H1 (cell line): Measurements from ENCODE around the gene GAS2. TPM values are rescaled to one million over a fixed set of nuclear protein-coding genes. Genes with fewer than 3 reads are reported as not detected.

Experiments
- ASH2L ChIP-seq: fragments of 200-600, 300-600 bp; sonication (generic); IDR thresholded peaks from one replicate; pipeline ENCODE4 v1.7.1; 2017; ENCODE audit warnings: low read length
- CHD1 ChIP-seq: IDR thresholded peaks from 2 replicates; pipeline ENCODE4 v1.6.1; 2012; ENCODE audit warnings: low read depth, low read length, improper control_type of control experiment
- HDAC2 ChIP-seq, 2 experiments: fragments of 300-600 bp in 1 of 2; sonication (generic) in 1 of 2; IDR thresholded peaks; 2 replicates each; pipeline ENCODE4 v1.6.1; 2011 to 2012; ENCODE audit warnings: low read depth in 2 of 2, low read length in 2 of 2, mild to moderate bottlenecking in 2 of 2, moderate library complexity in 2 of 2, borderline replicate concordance in 1 of 2, inconsistent platforms in 1 of 2
- NRF1 ChIP-seq: IDR thresholded peaks from 2 replicates; pipeline ENCODE4 v1.6.1; 2011; ENCODE audit warnings: mild to moderate bottlenecking, low read depth, low read length, improper control_type of control experiment
- POLR2A ChIP-seq, 2 experiments: IDR thresholded peaks; 1 replicate in 1 of 2; 2 replicates in 1 of 2; pipeline ENCODE4 v1.6.1; 2011; ENCODE audit warnings: low read depth in 2 of 2, low read length in 2 of 2, mild to moderate bottlenecking in 2 of 2; ENCODE audit errors: control extremely low read depth in 1 of 2
- TAF1 ChIP-seq: IDR thresholded peaks from 2 replicates; pipeline ENCODE4 v1.6.1; 2011; ENCODE audit warnings: mild to moderate bottlenecking, low read depth, low read length
- polyA plus RNA-seq, 7 experiments: library from polyadenylated mRNA; depleted of rRNA in 3 of 7; stranded (reverse) in 5 of 7; unstranded in 2 of 7; fragments of >200 nt in 5 of 7; fragments of 200-250 nt in 2 of 7; gene quantifications; 1 replicate in 5 of 7; 2 replicates in 1 of 7; 4 replicates in 1 of 7; pipeline versions ENCODE4 v1.2.1 to v1.2.3, GENCODE V29; 2011 to 2013; ENCODE audit warnings: missing spikeins in 2 of 7, mixed read lengths in 2 of 7
- total RNA-seq: library from RNA; stranded (reverse); fragmentation: NEBNext Ultra II Directional; extraction: Animal tissue kit (Norgen Biotek cat#: 25700); gene quantifications from 2 replicates; pipeline ENCODE4 v1.2.1, GENCODE V29; 2021
- TF ChIP-seq, protein P1 (sequence below): fragments of 300-600 bp; sonication (generic); IDR thresholded peaks from 2 replicates; pipeline ENCODE4 v1.7.1; 2012; ENCODE audit warnings: low read length, moderate library complexity, mild to moderate bottlenecking, inconsistent platforms; ENCODE audit not compliant: insufficient replicate concordance
- TF ChIP-seq, protein P2 (sequence below), 3 experiments: IDR thresholded peaks; 1 replicate in 2 of 3; 2 replicates in 1 of 3; pipeline versions ENCODE4 v1.5.1 to v1.6.1; 2011; ENCODE audit warnings: low read length in 3 of 3, mild to moderate bottlenecking in 3 of 3, inconsistent platforms in 2 of 3, low read depth in 1 of 3, moderate library complexity in 1 of 3; ENCODE audit not compliant: insufficient read depth in 1 of 3; ENCODE audit errors: control extremely low read depth in 1 of 3
- TF ChIP-seq, protein P3 (sequence below): IDR thresholded peaks from 2 replicates; pipeline ENCODE4 v1.6.1; 2012; ENCODE audit warnings: inconsistent platforms

Gene GAS2
- total and polyA plus RNA-seq, 2 of the 8 experiments (the other 6 are each of a cell fraction or from before 2014, with no cell fraction given): 0.70 to 1.7 TPM

DNA sequence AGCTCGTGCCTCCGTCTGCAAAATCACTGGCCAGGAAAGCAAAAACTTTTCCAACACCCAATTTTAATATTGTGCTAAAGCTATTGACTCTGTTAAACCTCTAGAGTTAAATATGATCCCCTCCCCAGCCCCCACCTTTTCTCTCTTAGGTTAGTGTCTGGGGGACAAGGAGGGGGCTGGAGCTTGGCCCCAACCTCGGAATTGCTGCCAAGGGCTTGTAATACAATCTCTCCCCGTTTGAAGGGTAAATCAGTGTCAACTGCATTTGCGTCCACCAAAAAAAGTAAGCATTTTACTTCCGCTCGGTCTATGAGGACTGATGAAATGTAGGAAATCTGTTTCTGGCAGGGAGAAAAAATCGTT lies at the start of gene GAS2 (continued):
- TF ChIP-seq, protein P1, sequence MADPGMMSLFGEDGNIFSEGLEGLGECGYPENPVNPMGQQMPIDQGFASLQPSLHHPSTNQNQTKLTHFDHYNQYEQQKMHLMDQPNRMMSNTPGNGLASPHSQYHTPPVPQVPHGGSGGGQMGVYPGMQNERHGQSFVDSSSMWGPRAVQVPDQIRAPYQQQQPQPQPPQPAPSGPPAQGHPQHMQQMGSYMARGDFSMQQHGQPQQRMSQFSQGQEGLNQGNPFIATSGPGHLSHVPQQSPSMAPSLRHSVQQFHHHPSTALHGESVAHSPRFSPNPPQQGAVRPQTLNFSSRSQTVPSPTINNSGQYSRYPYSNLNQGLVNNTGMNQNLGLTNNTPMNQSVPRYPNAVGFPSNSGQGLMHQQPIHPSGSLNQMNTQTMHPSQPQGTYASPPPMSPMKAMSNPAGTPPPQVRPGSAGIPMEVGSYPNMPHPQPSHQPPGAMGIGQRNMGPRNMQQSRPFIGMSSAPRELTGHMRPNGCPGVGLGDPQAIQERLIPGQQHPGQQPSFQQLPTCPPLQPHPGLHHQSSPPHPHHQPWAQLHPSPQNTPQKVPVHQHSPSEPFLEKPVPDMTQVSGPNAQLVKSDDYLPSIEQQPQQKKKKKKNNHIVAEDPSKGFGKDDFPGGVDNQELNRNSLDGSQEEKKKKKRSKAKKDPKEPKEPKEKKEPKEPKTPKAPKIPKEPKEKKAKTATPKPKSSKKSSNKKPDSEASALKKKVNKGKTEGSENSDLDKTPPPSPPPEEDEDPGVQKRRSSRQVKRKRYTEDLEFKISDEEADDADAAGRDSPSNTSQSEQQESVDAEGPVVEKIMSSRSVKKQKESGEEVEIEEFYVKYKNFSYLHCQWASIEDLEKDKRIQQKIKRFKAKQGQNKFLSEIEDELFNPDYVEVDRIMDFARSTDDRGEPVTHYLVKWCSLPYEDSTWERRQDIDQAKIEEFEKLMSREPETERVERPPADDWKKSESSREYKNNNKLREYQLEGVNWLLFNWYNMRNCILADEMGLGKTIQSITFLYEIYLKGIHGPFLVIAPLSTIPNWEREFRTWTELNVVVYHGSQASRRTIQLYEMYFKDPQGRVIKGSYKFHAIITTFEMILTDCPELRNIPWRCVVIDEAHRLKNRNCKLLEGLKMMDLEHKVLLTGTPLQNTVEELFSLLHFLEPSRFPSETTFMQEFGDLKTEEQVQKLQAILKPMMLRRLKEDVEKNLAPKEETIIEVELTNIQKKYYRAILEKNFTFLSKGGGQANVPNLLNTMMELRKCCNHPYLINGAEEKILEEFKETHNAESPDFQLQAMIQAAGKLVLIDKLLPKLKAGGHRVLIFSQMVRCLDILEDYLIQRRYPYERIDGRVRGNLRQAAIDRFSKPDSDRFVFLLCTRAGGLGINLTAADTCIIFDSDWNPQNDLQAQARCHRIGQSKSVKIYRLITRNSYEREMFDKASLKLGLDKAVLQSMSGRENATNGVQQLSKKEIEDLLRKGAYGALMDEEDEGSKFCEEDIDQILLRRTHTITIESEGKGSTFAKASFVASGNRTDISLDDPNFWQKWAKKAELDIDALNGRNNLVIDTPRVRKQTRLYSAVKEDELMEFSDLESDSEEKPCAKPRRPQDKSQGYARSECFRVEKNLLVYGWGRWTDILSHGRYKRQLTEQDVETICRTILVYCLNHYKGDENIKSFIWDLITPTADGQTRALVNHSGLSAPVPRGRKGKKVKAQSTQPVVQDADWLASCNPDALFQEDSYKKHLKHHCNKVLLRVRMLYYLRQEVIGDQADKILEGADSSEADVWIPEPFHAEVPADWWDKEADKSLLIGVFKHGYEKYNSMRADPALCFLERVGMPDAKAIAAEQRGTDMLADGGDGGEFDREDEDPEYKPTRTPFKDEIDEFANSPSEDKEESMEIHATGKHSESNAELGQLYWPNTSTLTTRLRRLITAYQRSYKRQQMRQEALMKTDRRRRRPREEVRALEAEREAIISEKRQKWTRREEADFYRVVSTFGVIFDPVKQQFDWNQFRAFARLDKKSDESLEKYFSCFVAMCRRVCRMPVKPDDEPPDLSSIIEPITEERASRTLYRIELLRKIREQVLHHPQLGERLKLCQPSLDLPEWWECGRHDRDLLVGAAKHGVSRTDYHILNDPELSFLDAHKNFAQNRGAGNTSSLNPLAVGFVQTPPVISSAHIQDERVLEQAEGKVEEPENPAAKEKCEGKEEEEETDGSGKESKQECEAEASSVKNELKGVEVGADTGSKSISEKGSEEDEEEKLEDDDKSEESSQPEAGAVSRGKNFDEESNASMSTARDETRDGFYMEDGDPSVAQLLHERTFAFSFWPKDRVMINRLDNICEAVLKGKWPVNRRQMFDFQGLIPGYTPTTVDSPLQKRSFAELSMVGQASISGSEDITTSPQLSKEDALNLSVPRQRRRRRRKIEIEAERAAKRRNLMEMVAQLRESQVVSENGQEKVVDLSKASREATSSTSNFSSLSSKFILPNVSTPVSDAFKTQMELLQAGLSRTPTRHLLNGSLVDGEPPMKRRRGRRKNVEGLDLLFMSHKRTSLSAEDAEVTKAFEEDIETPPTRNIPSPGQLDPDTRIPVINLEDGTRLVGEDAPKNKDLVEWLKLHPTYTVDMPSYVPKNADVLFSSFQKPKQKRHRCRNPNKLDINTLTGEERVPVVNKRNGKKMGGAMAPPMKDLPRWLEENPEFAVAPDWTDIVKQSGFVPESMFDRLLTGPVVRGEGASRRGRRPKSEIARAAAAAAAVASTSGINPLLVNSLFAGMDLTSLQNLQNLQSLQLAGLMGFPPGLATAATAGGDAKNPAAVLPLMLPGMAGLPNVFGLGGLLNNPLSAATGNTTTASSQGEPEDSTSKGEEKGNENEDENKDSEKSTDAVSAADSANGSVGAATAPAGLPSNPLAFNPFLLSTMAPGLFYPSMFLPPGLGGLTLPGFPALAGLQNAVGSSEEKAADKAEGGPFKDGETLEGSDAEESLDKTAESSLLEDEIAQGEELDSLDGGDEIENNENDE: no peak
- TF ChIP-seq, protein P2, sequence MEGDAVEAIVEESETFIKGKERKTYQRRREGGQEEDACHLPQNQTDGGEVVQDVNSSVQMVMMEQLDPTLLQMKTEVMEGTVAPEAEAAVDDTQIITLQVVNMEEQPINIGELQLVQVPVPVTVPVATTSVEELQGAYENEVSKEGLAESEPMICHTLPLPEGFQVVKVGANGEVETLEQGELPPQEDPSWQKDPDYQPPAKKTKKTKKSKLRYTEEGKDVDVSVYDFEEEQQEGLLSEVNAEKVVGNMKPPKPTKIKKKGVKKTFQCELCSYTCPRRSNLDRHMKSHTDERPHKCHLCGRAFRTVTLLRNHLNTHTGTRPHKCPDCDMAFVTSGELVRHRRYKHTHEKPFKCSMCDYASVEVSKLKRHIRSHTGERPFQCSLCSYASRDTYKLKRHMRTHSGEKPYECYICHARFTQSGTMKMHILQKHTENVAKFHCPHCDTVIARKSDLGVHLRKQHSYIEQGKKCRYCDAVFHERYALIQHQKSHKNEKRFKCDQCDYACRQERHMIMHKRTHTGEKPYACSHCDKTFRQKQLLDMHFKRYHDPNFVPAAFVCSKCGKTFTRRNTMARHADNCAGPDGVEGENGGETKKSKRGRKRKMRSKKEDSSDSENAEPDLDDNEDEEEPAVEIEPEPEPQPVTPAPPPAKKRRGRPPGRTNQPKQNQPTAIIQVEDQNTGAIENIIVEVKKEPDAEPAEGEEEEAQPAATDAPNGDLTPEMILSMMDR (IDR thresholded peaks at IDR 0.05; ENCODE audit: control extremely low read depth in 1 of 3, insufficient read depth in 1 of 3, low read depth in 1 of 3, low read length in 3 of 3): no peak
- TF ChIP-seq HDAC2 (IDR thresholded peaks at IDR 0.05; ENCODE audit: borderline replicate concordance in 1 of 2, low read depth in 2 of 2, low read length in 2 of 2) (no peak), NRF1 (no peak), POLR2A (IDR thresholded peaks at IDR 0.05; ENCODE audit: control extremely low read depth in 1 of 2, low read depth in 2 of 2, low read length in 2 of 2) (no peak), ASH2L (no peak), TAF1 (no peak), CHD1 (no peak)
- TF ChIP-seq, protein P3, sequence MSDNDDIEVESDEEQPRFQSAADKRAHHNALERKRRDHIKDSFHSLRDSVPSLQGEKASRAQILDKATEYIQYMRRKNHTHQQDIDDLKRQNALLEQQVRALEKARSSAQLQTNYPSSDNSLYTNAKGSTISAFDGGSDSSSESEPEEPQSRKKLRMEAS: no peak
